ENCODE data around the gene SIPA1L3.

Gene SIPA1L3

GRCh38 chr19:38207543-38207942 lies 300.5 kb downstream of the SIPA1L3 start:
- TF ChIP-seq, protein P1, sequence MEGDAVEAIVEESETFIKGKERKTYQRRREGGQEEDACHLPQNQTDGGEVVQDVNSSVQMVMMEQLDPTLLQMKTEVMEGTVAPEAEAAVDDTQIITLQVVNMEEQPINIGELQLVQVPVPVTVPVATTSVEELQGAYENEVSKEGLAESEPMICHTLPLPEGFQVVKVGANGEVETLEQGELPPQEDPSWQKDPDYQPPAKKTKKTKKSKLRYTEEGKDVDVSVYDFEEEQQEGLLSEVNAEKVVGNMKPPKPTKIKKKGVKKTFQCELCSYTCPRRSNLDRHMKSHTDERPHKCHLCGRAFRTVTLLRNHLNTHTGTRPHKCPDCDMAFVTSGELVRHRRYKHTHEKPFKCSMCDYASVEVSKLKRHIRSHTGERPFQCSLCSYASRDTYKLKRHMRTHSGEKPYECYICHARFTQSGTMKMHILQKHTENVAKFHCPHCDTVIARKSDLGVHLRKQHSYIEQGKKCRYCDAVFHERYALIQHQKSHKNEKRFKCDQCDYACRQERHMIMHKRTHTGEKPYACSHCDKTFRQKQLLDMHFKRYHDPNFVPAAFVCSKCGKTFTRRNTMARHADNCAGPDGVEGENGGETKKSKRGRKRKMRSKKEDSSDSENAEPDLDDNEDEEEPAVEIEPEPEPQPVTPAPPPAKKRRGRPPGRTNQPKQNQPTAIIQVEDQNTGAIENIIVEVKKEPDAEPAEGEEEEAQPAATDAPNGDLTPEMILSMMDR (IDR thresholded peaks at IDR 0.05; ENCODE audit: insufficient read depth, missing control alignments): no peak
- no peak for DNase-seq (ENCODE audit: insufficient read length, low spot score)
- FAIRE-seq: no peak

GRCh38 chr19:38208571-38208970 lies 301.6 kb downstream of the SIPA1L3 start:
- FAIRE-seq: no peak
- TF ChIP-seq, protein P1 (IDR thresholded peaks at IDR 0.05; ENCODE audit: insufficient read depth, missing control alignments): no peak
- no peak for DNase-seq (ENCODE audit: insufficient read length, low spot score)

DNA sequence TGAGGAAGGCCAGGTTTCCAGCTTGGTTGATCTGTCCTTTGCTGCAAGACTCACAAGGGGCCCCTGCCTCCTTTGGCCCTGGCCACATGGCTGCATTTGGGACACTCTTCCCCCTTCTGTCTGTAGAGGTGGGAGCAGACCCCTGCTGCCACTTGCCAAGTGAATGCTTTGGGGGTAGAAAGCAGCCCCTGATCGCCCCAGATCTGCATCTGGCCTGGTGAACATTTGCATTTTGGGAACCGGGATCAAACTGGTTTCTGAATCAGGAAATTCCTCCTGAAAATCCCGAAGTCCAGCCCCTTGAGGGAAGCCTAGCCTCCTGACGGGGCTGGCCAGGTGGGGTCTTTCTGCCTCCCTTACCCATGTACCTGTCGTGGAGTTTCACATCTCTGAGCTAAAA lies 302.1 kb downstream of the SIPA1L3 start:
- no peak for FAIRE-seq
- no peak for DNase-seq (ENCODE audit: insufficient read length, low spot score)
- TF ChIP-seq, protein P1 (IDR thresholded peaks at IDR 0.05; ENCODE audit: insufficient read depth, missing control alignments): no peak

- no peak for DNase-seq (ENCODE audit: insufficient read length, low spot score)
- FAIRE-seq: no peak
- TF ChIP-seq, protein P1 (IDR thresholded peaks at IDR 0.05; ENCODE audit: insufficient read depth, missing control alignments): no peak
Observed at GRCh38 chr19:38209671-38210457, 302.9 kb downstream of the SIPA1L3 start.

DNA sequence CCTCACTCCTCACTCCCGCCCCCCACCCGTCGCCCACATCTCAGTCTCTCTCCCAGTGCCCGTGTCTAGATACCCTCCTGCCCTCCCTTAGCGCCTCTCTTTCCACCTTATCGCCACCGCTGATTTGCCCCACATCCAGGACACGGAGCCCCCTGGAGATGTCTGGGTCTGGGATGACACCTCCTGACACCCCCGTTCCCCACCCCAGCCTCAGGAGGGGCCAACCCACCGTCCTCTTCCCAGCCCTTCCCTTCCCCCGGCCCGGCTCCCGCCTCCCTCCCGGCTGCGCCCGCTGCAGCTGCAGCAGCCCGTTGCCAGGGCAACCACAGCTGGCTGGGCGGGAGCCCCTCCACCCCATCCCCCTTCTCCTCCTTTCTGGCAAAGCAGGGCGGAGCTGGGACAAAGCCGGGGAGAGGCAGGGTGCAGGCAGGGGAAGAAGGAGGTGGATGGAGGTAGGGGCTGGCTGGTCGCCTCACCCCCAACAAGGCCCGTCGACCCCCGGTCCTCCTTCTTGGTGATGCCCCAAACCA lies 303.5 kb downstream of the SIPA1L3 start:
- no peak for DNase-seq (ENCODE audit: insufficient read length, low spot score)
- TF ChIP-seq, protein P1 (IDR thresholded peaks at IDR 0.05; ENCODE audit: insufficient read depth, missing control alignments): no peak
- no peak for FAIRE-seq

GRCh38 chr19:38211151-38211591 lies 304.2 kb downstream of the SIPA1L3 start:
- DNase-seq (ENCODE audit: insufficient read length, low spot score) (no peak), FAIRE-seq (no peak)
- TF ChIP-seq, protein P1 (IDR thresholded peaks at IDR 0.05; ENCODE audit: insufficient read depth, missing control alignments): no peak

DNA sequence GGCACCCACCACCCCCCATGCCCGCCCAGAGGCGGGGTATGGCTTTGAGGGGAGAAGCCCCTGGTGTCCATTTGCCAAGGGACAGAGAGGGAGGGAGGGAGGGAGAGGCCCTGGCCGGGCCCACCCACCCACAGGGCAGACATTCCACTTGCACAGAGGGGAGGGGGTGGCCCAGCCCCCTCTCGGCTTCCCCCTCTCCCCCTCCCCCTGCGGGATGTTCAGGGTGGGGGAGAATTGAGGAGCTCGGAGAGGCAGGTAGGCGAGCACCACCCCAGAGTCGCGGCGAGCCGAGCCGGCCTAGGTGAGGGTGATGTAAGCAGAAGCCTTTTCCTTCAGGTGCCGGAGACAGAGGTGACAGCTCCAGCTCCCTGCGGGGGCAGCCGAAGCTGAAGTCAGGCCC lies 304.8 kb downstream of the SIPA1L3 start:
- TF ChIP-seq, protein P1 (IDR thresholded peaks at IDR 0.05; ENCODE audit: insufficient read depth, missing control alignments): no peak
- DNase-seq (ENCODE audit: insufficient read length, low spot score): no peak
- no peak for FAIRE-seq

Data from D721Med (cell line).